MCF 10A (cell line): ENCODE data around the gene CHM. TPM values are rescaled to one million over a fixed set of nuclear protein-coding genes. Genes with fewer than 3 reads are reported as not detected.

Experiments
- BruUV-seq: library from RNA; stranded (reverse); fragments of 400-500 nt; replicated peaks from 2 replicates; lab custom pipeline; 2021; lab: Mats Ljungman, UMichigan
- CTCF ChIA-PET: fragments of 300-600 bp; sonication (Branson Sonifier 250); formaldehyde crosslinking; extraction: SDS; loops from one replicate; lab custom pipeline; 2021; ENCODE audit warnings: antibody characterized with exemption, inconsistent platforms; lab: Yijun Ruan, JAX
- POLR2A ChIA-PET: fragments of 300-600, 350-650 bp; sonication (Branson Sonifier 250); formaldehyde crosslinking; extraction: SDS; loops from one replicate; lab custom pipeline; 2020; ENCODE audit warnings: antibody characterized with exemption, inconsistent platforms; lab: Yijun Ruan, JAX
- DNase-seq: peaks from one replicate; pipeline ENCODE4 v3.0.0-alpha.2; 2018; ENCODE audit not compliant: unreplicated experiment
- H3K27ac Mint-ChIP-seq: one replicate; pipeline ENCODE4 v1.8.0; 2022; ENCODE audit warnings: mild to moderate bottlenecking, low read depth, mixed read lengths; ENCODE audit not compliant: unreplicated experiment
- H3K27me3 Mint-ChIP-seq: one replicate; pipeline ENCODE4 v1.8.0; 2022; ENCODE audit warnings: mixed read lengths; ENCODE audit not compliant: insufficient read depth, unreplicated experiment
- H3K36me3 Mint-ChIP-seq: one replicate; pipeline ENCODE4 v1.8.0; 2022; ENCODE audit warnings: mild to moderate bottlenecking, moderate library complexity, mixed read lengths; ENCODE audit not compliant: insufficient read depth, unreplicated experiment
- H3K4me1 Mint-ChIP-seq: one replicate; pipeline ENCODE4 v1.8.0; 2022; ENCODE audit warnings: mixed read lengths; ENCODE audit not compliant: insufficient read depth, unreplicated experiment
- H3K4me3 Mint-ChIP-seq: one replicate; pipeline ENCODE4 v1.8.0; 2022; ENCODE audit warnings: mild to moderate bottlenecking, moderate library complexity, mixed read lengths; ENCODE audit not compliant: unreplicated experiment
- H3K9me3 Mint-ChIP-seq: one replicate; pipeline ENCODE4 v1.8.0; 2022; ENCODE audit warnings: mixed read lengths; ENCODE audit not compliant: unreplicated experiment
- CTCF ChIP-seq: fragments of 200-600 bp; IDR thresholded peaks from one replicate; pipeline ENCODE4 v1.8.0; 2022; ENCODE audit warnings: antibody characterized with exemption, mild to moderate bottlenecking; ENCODE audit not compliant: unreplicated experiment
- intact Hi-C: fragments of 100-400 bp; cut with micrococcal nuclease; formaldehyde crosslinking; loops from 2 replicates; pipeline ENCODE4 v1.14.1; 2022
- total RNA-seq: library from RNA; stranded (reverse); gene quantifications from 2 replicates; pipeline ENCODE4 v1.2.3, GENCODE V29; 2022

CHM gene
- total RNA-seq, 1 experiment from 2014 or later, result 38.1 TPM

GRCh38 chrX:85914431-85914830 lies 132.9 kb downstream of the CHM start:
- CTCF ChIA-PET, result interaction anchor here (0.6 kb wide), 1 partner anchor 1763 kb away, joined by 3 read pairs; no protein-coding TSS in a partner anchor
- no peaks in the 10 kb centered on the region for H3K27me3 Mint-ChIP-seq
- no peak overlapping the region for H3K4me3 Mint-ChIP-seq
- peaks cover 8% of the 10 kb centered on the region for H3K36me3 Mint-ChIP-seq
- DNase-seq, result no peak
- H3K9me3 Mint-ChIP-seq, result no peaks in the 10 kb centered on the region
- H3K27ac Mint-ChIP-seq, result no peak overlapping the region
- no peak for TF ChIP-seq CTCF
- POLR2A ChIA-PET, result no interaction called here
- no peaks in the 10 kb centered on the region for H3K4me1 Mint-ChIP-seq
- intact Hi-C loops, result no loop called here
- BruUV-seq, result no TSS peak

- Mint-ChIP-seq H3K36me3 (peaks cover 8% of the 10 kb centered on the region), H3K27me3 (no peaks in the 10 kb centered on the region), H3K27ac (no peak overlapping the region), H3K9me3 (no peaks in the 10 kb centered on the region), H3K4me3 (no peak overlapping the region), H3K4me1 (no peaks in the 10 kb centered on the region)
- no peak for DNase-seq
- no TSS peak for BruUV-seq
- ChIA-PET POLR2A (no interaction called here), CTCF (no interaction called here)
- no peak for TF ChIP-seq CTCF
- intact Hi-C loops, result no loop called here
Measured at GRCh38 chrX:85907316-85907715, 140.0 kb downstream of the CHM start.

GRCh38 chrX:85906399-85906798 lies 141.0 kb downstream of the CHM start:
- no peak overlapping the region for H3K4me3 Mint-ChIP-seq
- intact Hi-C loops, result no loop called here
- no peaks in the 10 kb centered on the region for H3K9me3 Mint-ChIP-seq
- POLR2A ChIA-PET, result interaction anchor here (1.1 kb wide), 1 partner anchor 11 kb away, joined by 3 read pairs; no protein-coding TSS in a partner anchor
- CTCF ChIA-PET, result no interaction called here
- H3K27ac Mint-ChIP-seq, result no peak overlapping the region
- DNase-seq, result no peak
- no peaks in the 10 kb centered on the region for H3K4me1 Mint-ChIP-seq
- no peak for TF ChIP-seq CTCF
- no peaks in the 10 kb centered on the region for H3K27me3 Mint-ChIP-seq
- peaks cover 8% of the 10 kb centered on the region for H3K36me3 Mint-ChIP-seq
- no TSS peak for BruUV-seq

GRCh38 chrX:85905851-85906250 lies 141.5 kb downstream of the CHM start:
- Mint-ChIP-seq H3K27ac (no peak overlapping the region), H3K4me3 (no peak overlapping the region), H3K9me3 (no peaks in the 10 kb centered on the region), H3K27me3 (no peaks in the 10 kb centered on the region), H3K4me1 (no peaks in the 10 kb centered on the region), H3K36me3 (peaks cover 7% of the 10 kb centered on the region)
- no peak for TF ChIP-seq CTCF
- ChIA-PET CTCF (no interaction called here), POLR2A (interaction anchor here (1.1 kb wide), 1 partner anchor 12 kb away, joined by 3 read pairs; no protein-coding TSS in a partner anchor)
- no TSS peak for BruUV-seq
- no peak for DNase-seq
- intact Hi-C loops, result no loop called here
